Astrocyte (in vitro differentiated cells and primary cell): ENCODE data around the gene CLMN. TPM values are rescaled to one million over a fixed set of nuclear protein-coding genes. Genes with fewer than 3 reads are reported as not detected.
A peak's percentile ranks its signal among the peaks of the same experiment; 100 is the strongest.

Experiments
- DNase-seq: peaks from one replicate; pipeline ENCODE4 v3.0.0-alpha.2; 2010; ENCODE audit warnings: low read depth
- FAIRE-seq: peaks from 2 replicates; lab custom pipeline; 2011; peaks lifted over from hg19 to GRCh38; lab: Jason Lieb, UNC
- H2AFZ ChIP-seq: 2 replicates; pipeline ENCODE4 v1.6.0; 2012; ENCODE audit warnings: low read depth, low read length, inconsistent platforms
- H3K27ac ChIP-seq: 2 replicates; pipeline ENCODE4 v1.5.1; 2011; ENCODE audit warnings: low read depth, low read length, inconsistent platforms
- H3K27me3 ChIP-seq: 2 replicates; pipeline ENCODE4 v1.6.0; 2011; ENCODE audit warnings: low read length, inconsistent platforms; ENCODE audit not compliant: insufficient read depth
- H3K36me3 ChIP-seq: 2 replicates; pipeline ENCODE4 v1.5.1; 2011; ENCODE audit warnings: low read length, inconsistent platforms; ENCODE audit not compliant: insufficient read depth
- H3K4me1 ChIP-seq: 2 replicates; pipeline ENCODE4 v1.5.1; 2011; ENCODE audit warnings: low read length, inconsistent platforms; ENCODE audit not compliant: insufficient read depth
- H3K4me2 ChIP-seq: 2 replicates; pipeline ENCODE4 v1.6.0; 2012; ENCODE audit warnings: low read length, inconsistent platforms
- H3K4me3 ChIP-seq: 2 replicates; pipeline ENCODE4 v1.5.1; 2011; ENCODE audit warnings: low read depth, mild to moderate bottlenecking, low read length, inconsistent platforms; ENCODE audit not compliant: insufficient read depth
- H3K79me2 ChIP-seq: 2 replicates; pipeline ENCODE4 v1.6.0; 2012; ENCODE audit warnings: mild to moderate bottlenecking, low read length, inconsistent platforms; ENCODE audit not compliant: insufficient read depth
- H3K9ac ChIP-seq: 2 replicates; pipeline ENCODE4 v1.6.0; 2012; ENCODE audit warnings: mild to moderate bottlenecking, low read length, inconsistent platforms
- H3K9me3 ChIP-seq: 2 replicates; pipeline ENCODE4 v1.5.1; 2012; ENCODE audit warnings: low read depth, mild to moderate bottlenecking, low read length, inconsistent platforms; ENCODE audit not compliant: insufficient read depth
- H4K20me1 ChIP-seq: 2 replicates; pipeline ENCODE4 v1.6.0; 2012; ENCODE audit warnings: low read length, inconsistent platforms; ENCODE audit not compliant: insufficient read depth
- H3K27ac Mint-ChIP-seq: one replicate; pipeline ENCODE4 v1.8.0; 2021; ENCODE audit warnings: mild to moderate bottlenecking, mixed read lengths; ENCODE audit not compliant: unreplicated experiment
- H3K27me3 Mint-ChIP-seq: one replicate; pipeline ENCODE4 v1.8.0; 2021; ENCODE audit warnings: low read depth, mixed read lengths; ENCODE audit not compliant: unreplicated experiment
- H3K36me3 Mint-ChIP-seq: one replicate; pipeline ENCODE4 v1.8.0; 2021; ENCODE audit warnings: low read depth, mixed read lengths; ENCODE audit not compliant: unreplicated experiment
- H3K4me1 Mint-ChIP-seq: one replicate; pipeline ENCODE4 v1.8.0; 2021; ENCODE audit warnings: low read depth, mixed read lengths; ENCODE audit not compliant: unreplicated experiment
- H3K4me3 Mint-ChIP-seq: one replicate; pipeline ENCODE4 v1.8.0; 2021; ENCODE audit warnings: mild to moderate bottlenecking, moderate library complexity, mixed read lengths; ENCODE audit not compliant: unreplicated experiment
- H3K9me3 Mint-ChIP-seq: one replicate; pipeline ENCODE4 v1.8.0; 2021; ENCODE audit warnings: mild to moderate bottlenecking, mixed read lengths; ENCODE audit not compliant: unreplicated experiment
- EZH2 ChIP-seq: IDR thresholded peaks from 2 replicates; pipeline ENCODE4 v1.6.1; 2012; ENCODE audit warnings: mild to moderate bottlenecking, low read length, inconsistent platforms; ENCODE audit not compliant: insufficient read depth
- total RNA-seq: library from RNA; stranded (reverse); gene quantifications from 2 replicates; pipeline ENCODE4 v1.2.1, GENCODE V29; 2021
- TF ChIP-seq, protein P1 (sequence below): IDR thresholded peaks from 2 replicates; pipeline ENCODE4 v1.5.1; 2011; ENCODE audit warnings: low read depth, mild to moderate bottlenecking, inconsistent platforms, low read length, moderate library complexity; ENCODE audit not compliant: insufficient read depth

The CLMN gene
- total RNA-seq, 1 donor from 2014 or later: 14.0 TPM

DNA sequence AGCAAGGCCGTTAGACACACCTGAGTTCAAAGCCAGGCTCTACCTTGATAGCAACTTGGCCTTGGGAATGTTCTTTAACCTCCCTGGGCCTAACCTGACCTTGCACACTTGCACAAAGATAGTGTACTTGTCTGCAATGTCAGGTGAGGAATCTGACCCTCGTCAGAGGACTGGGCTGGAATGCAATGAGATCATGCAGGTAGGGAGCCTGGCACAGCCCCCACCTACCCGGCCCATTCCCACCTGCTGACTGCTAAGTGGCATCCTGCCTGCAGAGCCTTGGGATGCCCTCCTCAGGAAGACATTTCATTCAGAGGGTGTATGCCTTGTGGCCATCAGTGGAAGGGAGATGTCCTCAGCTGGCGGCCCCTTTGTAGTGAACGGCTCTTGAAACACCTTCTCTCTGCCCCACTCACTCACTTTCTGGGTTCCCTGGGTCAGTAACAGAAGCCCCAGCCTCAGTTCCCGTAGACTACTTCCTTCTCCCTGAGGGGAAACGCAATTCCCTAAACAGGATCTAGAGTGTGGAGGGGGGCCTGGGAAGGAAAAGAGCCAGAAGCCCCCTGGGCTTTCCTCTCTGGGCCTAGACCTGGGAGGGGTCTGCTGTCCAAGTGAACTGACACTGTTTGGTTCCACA, 94.3 kb downstream of the CLMN start:
- Histone ChIP-seq H3K4me3 (no peak overlapping the region), H3K36me3 (no peaks in the 10 kb centered on the region), H3K4me2 (no peak overlapping the region), H2AFZ (no peak overlapping the region), H3K4me1 (peaks cover 43% of the 10 kb centered on the region), H3K79me2 (no peaks in the 10 kb centered on the region), H3K9ac (no peak overlapping the region), H3K9me3 (no peaks in the 10 kb centered on the region), H4K20me1 (no peaks in the 10 kb centered on the region), H3K27me3 (peaks cover 2% of the 10 kb centered on the region), H3K27ac (no peak overlapping the region)
- TF ChIP-seq EZH2: no peak
- TF ChIP-seq, protein P1, sequence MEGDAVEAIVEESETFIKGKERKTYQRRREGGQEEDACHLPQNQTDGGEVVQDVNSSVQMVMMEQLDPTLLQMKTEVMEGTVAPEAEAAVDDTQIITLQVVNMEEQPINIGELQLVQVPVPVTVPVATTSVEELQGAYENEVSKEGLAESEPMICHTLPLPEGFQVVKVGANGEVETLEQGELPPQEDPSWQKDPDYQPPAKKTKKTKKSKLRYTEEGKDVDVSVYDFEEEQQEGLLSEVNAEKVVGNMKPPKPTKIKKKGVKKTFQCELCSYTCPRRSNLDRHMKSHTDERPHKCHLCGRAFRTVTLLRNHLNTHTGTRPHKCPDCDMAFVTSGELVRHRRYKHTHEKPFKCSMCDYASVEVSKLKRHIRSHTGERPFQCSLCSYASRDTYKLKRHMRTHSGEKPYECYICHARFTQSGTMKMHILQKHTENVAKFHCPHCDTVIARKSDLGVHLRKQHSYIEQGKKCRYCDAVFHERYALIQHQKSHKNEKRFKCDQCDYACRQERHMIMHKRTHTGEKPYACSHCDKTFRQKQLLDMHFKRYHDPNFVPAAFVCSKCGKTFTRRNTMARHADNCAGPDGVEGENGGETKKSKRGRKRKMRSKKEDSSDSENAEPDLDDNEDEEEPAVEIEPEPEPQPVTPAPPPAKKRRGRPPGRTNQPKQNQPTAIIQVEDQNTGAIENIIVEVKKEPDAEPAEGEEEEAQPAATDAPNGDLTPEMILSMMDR: no peak
- Mint-ChIP-seq H3K9me3 (no peaks in the 10 kb centered on the region), H3K27me3 (peaks cover 5% of the 10 kb centered on the region), H3K27ac (no peak overlapping the region), H3K36me3 (no peaks in the 10 kb centered on the region), H3K4me1 (peaks cover 28% of the 10 kb centered on the region), H3K4me3 (no peak overlapping the region)
- DNase-seq: no peak
- no peak for FAIRE-seq

GRCh38 chr14:95222870-95223398, 96.8 kb downstream of the CLMN start:
- no peaks in the 10 kb centered on the region for H3K27me3 ChIP-seq
- no peaks in the 10 kb centered on the region for H3K79me2 ChIP-seq
- H3K4me3 Mint-ChIP-seq: no peak overlapping the region
- peak; percentile 59 for DNase-seq
- H3K9me3 ChIP-seq: no peaks in the 10 kb centered on the region
- peaks cover 33% of the 10 kb centered on the region for H3K4me1 Mint-ChIP-seq
- TF ChIP-seq, protein P1: no peak
- no peak for TF ChIP-seq EZH2
- no peak overlapping the region for H3K4me2 ChIP-seq
- no peak overlapping the region for H3K27ac ChIP-seq
- peak overlapping the region; percentile 87 for H3K27ac Mint-ChIP-seq
- H3K9me3 Mint-ChIP-seq: no peaks in the 10 kb centered on the region
- H3K36me3 Mint-ChIP-seq: peaks cover 4% of the 10 kb centered on the region
- peaks cover 38% of the 10 kb centered on the region for H3K4me1 ChIP-seq
- FAIRE-seq: no peak
- H3K27me3 Mint-ChIP-seq: peaks cover 2% of the 10 kb centered on the region
- H3K9ac ChIP-seq: no peak overlapping the region
- no peaks in the 10 kb centered on the region for H3K36me3 ChIP-seq
- no peak overlapping the region for H2AFZ ChIP-seq
- H3K4me3 ChIP-seq: no peak overlapping the region
- no peaks in the 10 kb centered on the region for H4K20me1 ChIP-seq

GRCh38 chr14:95222151-95222631, 97.5 kb downstream of the CLMN start:
- Histone ChIP-seq H2AFZ (peak overlapping the region; percentile 8), H3K9me3 (no peaks in the 10 kb centered on the region), H3K4me1 (peaks cover 30% of the 10 kb centered on the region), H3K9ac (no peak overlapping the region), H3K27me3 (no peaks in the 10 kb centered on the region), H3K27ac (no peak overlapping the region), H3K4me2 (peak overlapping the region; percentile 70), H3K36me3 (no peaks in the 10 kb centered on the region), H3K79me2 (no peaks in the 10 kb centered on the region), H3K4me3 (no peak overlapping the region), H4K20me1 (no peaks in the 10 kb centered on the region)
- peaks cover 38% of the 10 kb centered on the region for H3K4me1 Mint-ChIP-seq
- TF ChIP-seq, protein P1: no peak
- no peak for TF ChIP-seq EZH2
- peak overlapping the region; percentile 87 for H3K27ac Mint-ChIP-seq
- H3K9me3 Mint-ChIP-seq: no peaks in the 10 kb centered on the region
- H3K4me3 Mint-ChIP-seq: peak overlapping the region; percentile 3
- peaks cover 2% of the 10 kb centered on the region for H3K27me3 Mint-ChIP-seq
- DNase-seq: peak; percentile 77
- FAIRE-seq: no peak
- H3K36me3 Mint-ChIP-seq: peaks cover 4% of the 10 kb centered on the region
